ENCODE data around the gene SEMA4G.

GRCh38 chr10:100988166-100988565, 18.9 kb downstream of the SEMA4G start:
- TF ChIP-seq EP300 (IDR thresholded peaks at IDR 0.05; ENCODE audit: borderline replicate concordance) (no peak), FOXM1 (IDR thresholded peaks at IDR 0.05; ENCODE audit: borderline replicate concordance, low read depth) (no peak), MAX (IDR thresholded peaks at IDR 0.05) (no peak), RAD21 (IDR thresholded peaks at IDR 0.05; ENCODE audit: low read depth) (no peak), YY1 (IDR thresholded peaks at IDR 0.05; ENCODE audit: low read depth) (no peak), TAF1 (IDR thresholded peaks at IDR 0.05; ENCODE audit: low read depth) (no peak), REST (IDR thresholded peaks at IDR 0.05; ENCODE audit: low read depth) (no peak), TCF12 (IDR thresholded peaks at IDR 0.05; ENCODE audit: low read depth) (no peak)
